IMR-90 (cell line): ENCODE measurements around the gene NLGN1. TPM values are rescaled to one million over a fixed set of nuclear protein-coding genes. Genes with fewer than 3 reads are reported as not detected.

Experiments used
- ATAC-seq: fragments of 200-7000 bp; cut with Tn5 transposase; 2 replicates; pipeline ENCODE4 v1.9.1; 2020; ENCODE audit warnings: low read depth, mild to moderate bottlenecking, moderate library complexity
- BruUV-seq: library from RNA; stranded (reverse); fragments of 400-500 nt; replicated peaks from 2 replicates; lab custom pipeline; 2021; lab: Mats Ljungman, UMichigan
- CTCF ChIA-PET: fragments of 300-600 bp; formaldehyde crosslinking; extraction: SDS; loops from one replicate; lab custom pipeline; 2021; ENCODE audit warnings: antibody characterized with exemption; lab: Yijun Ruan, JAX
- POLR2A ChIA-PET: fragments of 300-600 bp; sonication (Branson Sonifier 250); formaldehyde crosslinking; loops from one replicate; lab custom pipeline; 2022; ENCODE audit warnings: antibody characterized with exemption; ENCODE audit not compliant: unreplicated experiment; lab: Charles Lee
- DNase-seq: peaks from one replicate; pipeline ENCODE4 v3.0.0; 2013
- H2AFZ ChIP-seq: replicated peaks from 2 replicates; pipeline ENCODE3; 2013; ENCODE audit warnings: low read length, mild to moderate bottlenecking; ENCODE audit not compliant: poor library complexity
- H2AK5ac ChIP-seq: 2 replicates; pipeline ENCODE4 v1.6.1; 2013; ENCODE audit warnings: low read depth, low read length, inconsistent platforms
- H2AK9ac ChIP-seq: replicated peaks from 2 replicates; pipeline ENCODE3; 2013; ENCODE audit warnings: mild to moderate bottlenecking, low read depth, low read length, moderate library complexity; ENCODE audit not compliant: poor library complexity
- H2BK120ac ChIP-seq: 2 replicates; pipeline ENCODE4 v1.6.1; 2013; ENCODE audit warnings: low read depth, low read length, inconsistent platforms
- H2BK15ac ChIP-seq: 3 replicates; pipeline ENCODE4 v1.6.1; 2013; ENCODE audit warnings: low read depth, low read length, inconsistent platforms
- H2BK20ac ChIP-seq: 2 replicates; pipeline ENCODE4 v1.6.1; 2013; ENCODE audit warnings: low read depth, mild to moderate bottlenecking, inconsistent platforms, low read length, moderate library complexity
- H2BK5ac ChIP-seq: 2 replicates; pipeline ENCODE4 v1.6.1; 2013; ENCODE audit warnings: mild to moderate bottlenecking, low read depth, low read length, inconsistent platforms; ENCODE audit not compliant: poor library complexity, severe bottlenecking
- H3K14ac ChIP-seq: replicated peaks from 2 replicates; pipeline ENCODE4 v1.6.1; 2013; ENCODE audit warnings: low read depth, low read length, inconsistent platforms
- H3K18ac ChIP-seq: 2 replicates; pipeline ENCODE4 v1.6.1; 2013; ENCODE audit warnings: low read depth, low read length, control low read depth
- H3K23ac ChIP-seq: 2 replicates; pipeline ENCODE4 v1.6.1; 2013; ENCODE audit warnings: low read depth, low read length, inconsistent platforms
- H3K27ac ChIP-seq: 2 replicates; pipeline ENCODE4 v1.5.1; 2013; ENCODE audit warnings: mild to moderate bottlenecking, control low read depth, low read length; ENCODE audit not compliant: insufficient read depth
- H3K27me3 ChIP-seq: 2 replicates; pipeline ENCODE4 v1.6.1; 2013; ENCODE audit warnings: low read length; ENCODE audit not compliant: control insufficient read depth, insufficient read depth
- H3K36me3 ChIP-seq: 2 replicates; pipeline ENCODE4 v1.6.1; 2013; ENCODE audit warnings: low read length, mixed read lengths; ENCODE audit not compliant: control insufficient read depth, insufficient read depth
- H3K4ac ChIP-seq: 2 replicates; pipeline ENCODE4 v1.6.1; 2013; ENCODE audit warnings: low read depth, low read length, inconsistent platforms
- H3K4me1 ChIP-seq: 2 replicates; pipeline ENCODE4 v1.6.1; 2013; ENCODE audit warnings: low read length, mixed read lengths; ENCODE audit not compliant: control insufficient read depth, insufficient read depth
- H3K4me2 ChIP-seq: 2 replicates; pipeline ENCODE4 v1.6.1; 2013; ENCODE audit warnings: low read depth, mild to moderate bottlenecking, control low read depth, low read length, moderate library complexity
- H3K4me3 ChIP-seq: 2 replicates; pipeline ENCODE4 v1.5.1; 2013; ENCODE audit warnings: low read depth, mild to moderate bottlenecking, control low read depth, low read length, moderate library complexity; ENCODE audit not compliant: insufficient read depth
- H3K56ac ChIP-seq: 2 replicates; pipeline ENCODE4 v1.6.1; 2013; ENCODE audit warnings: low read length, inconsistent platforms; ENCODE audit not compliant: insufficient read depth; ENCODE audit errors: extremely low read depth
- H3K79me1 ChIP-seq, 2 experiments: 2 replicates each; pipeline ENCODE4 v1.6.1; 2013; ENCODE audit warnings: low read length in 2 of 2, inconsistent platforms in 1 of 2, low read depth in 1 of 2
- H3K9ac ChIP-seq: 2 replicates; pipeline ENCODE4 v1.6.1; 2013; ENCODE audit warnings: low read depth, low read length, control low read depth
- H3K9me1 ChIP-seq: 2 replicates; pipeline ENCODE4 v1.6.1; 2013; ENCODE audit warnings: low read length, inconsistent platforms; ENCODE audit not compliant: insufficient read depth
- H3K9me3 ChIP-seq: 2 replicates; pipeline ENCODE4 v1.6.1; 2013; ENCODE audit warnings: low read length; ENCODE audit not compliant: control insufficient read depth, insufficient read depth
- H4K20me1 ChIP-seq: 2 replicates; pipeline ENCODE4 v1.6.1; 2013; ENCODE audit warnings: low read length, inconsistent platforms; ENCODE audit not compliant: insufficient read depth
- H4K5ac ChIP-seq: 2 replicates; pipeline ENCODE4 v1.6.1; 2013; ENCODE audit warnings: mild to moderate bottlenecking, low read depth, low read length, control low read depth
- H4K8ac ChIP-seq, 2 experiments: 2 replicates each; pipeline ENCODE4 v1.6.1; 2013; ENCODE audit warnings: low read depth in 2 of 2, low read length in 2 of 2, control low read depth in 1 of 2, inconsistent platforms in 1 of 2
- H4K91ac ChIP-seq: 2 replicates; pipeline ENCODE4 v1.6.1; 2013; ENCODE audit warnings: low read depth, low read length, inconsistent platforms; ENCODE audit not compliant: insufficient read depth
- BHLHE40 ChIP-seq: fragments of 150-350 bp; IDR thresholded peaks from 2 replicates; pipeline ENCODE4 v1.6.1; 2016; ENCODE audit warnings: mild to moderate bottlenecking, low read depth, low read length
- CHD1 ChIP-seq: IDR thresholded peaks from 2 replicates; pipeline ENCODE4 v1.6.1; 2012; ENCODE audit warnings: low read depth, low read length, improper control_type of control experiment
- FOS ChIP-seq: fragments of 150-350 bp; IDR thresholded peaks from 2 replicates; pipeline ENCODE4 v1.6.1; 2016; ENCODE audit warnings: low read depth, low read length
- MAFK ChIP-seq: IDR thresholded peaks from 2 replicates; pipeline ENCODE4 v1.6.1; 2012; ENCODE audit warnings: low read depth, low read length, improper control_type of control experiment
- MAZ ChIP-seq: IDR thresholded peaks from 2 replicates; pipeline ENCODE4 v1.6.1; 2012; ENCODE audit warnings: low read depth, mild to moderate bottlenecking, low read length, improper control_type of control experiment, moderate library complexity, borderline replicate concordance
- MXI1 ChIP-seq: IDR thresholded peaks from 2 replicates; pipeline ENCODE4 v1.6.1; 2012; ENCODE audit warnings: low read depth, mild to moderate bottlenecking, low read length, moderate library complexity, borderline replicate concordance
- NFE2L2 ChIP-seq: fragments of 150-350 bp; IDR thresholded peaks from 2 replicates; pipeline ENCODE4 v1.6.1; 2016; ENCODE audit warnings: low read depth, mild to moderate bottlenecking, low read length
- POLR2A ChIP-seq: IDR thresholded peaks from 2 replicates; pipeline ENCODE4 v1.6.1; 2012; ENCODE audit warnings: mild to moderate bottlenecking, low read depth, low read length
- RCOR1 ChIP-seq: IDR thresholded peaks from 2 replicates; pipeline ENCODE4 v1.6.1; 2012; ENCODE audit warnings: mild to moderate bottlenecking, low read length, improper control_type of control experiment; ENCODE audit not compliant: insufficient replicate concordance
- RFX5 ChIP-seq: IDR thresholded peaks from 2 replicates; pipeline ENCODE4 v1.8.0; 2012; ENCODE audit warnings: low read depth, mild to moderate bottlenecking, low read length, moderate library complexity
- SMC3 ChIP-seq: fragments of 150-350 bp; IDR thresholded peaks from 2 replicates; pipeline ENCODE4 v1.6.1; 2016; ENCODE audit warnings: low read depth, mild to moderate bottlenecking, antibody characterized with exemption, low read length, moderate library complexity
- USF2 ChIP-seq: fragments of 150-350 bp; IDR thresholded peaks from 2 replicates; pipeline ENCODE4 v1.6.1; 2017; ENCODE audit warnings: mild to moderate bottlenecking, antibody characterized with exemption, low read length, low read depth
- WGBS, 2 experiments: methylation state at CpG; one replicate each; pipeline versions ENCODE4 v1.1.5 to v1.1.7; 2013; ENCODE audit warnings: missing lambda C conversion rate in 2 of 2; ENCODE audit not compliant: insufficient read length in 1 of 2; ENCODE audit errors: extremely low coverage in 2 of 2; 5-methylcytosine and 5-hydroxymethylcytosine counted together
- dilution Hi-C: fragments of 300-500 bp; cut with HindIII; formaldehyde crosslinking; loops from one replicate; pipeline ENCODE4 v1.14.3; 2018; ENCODE audit warnings: low sequenced_read_pairs; ENCODE audit not compliant: unreplicated experiment
- in situ Hi-C: fragments of 300-500 bp; cut with MboI; formaldehyde crosslinking; loops from 3 replicates; pipeline ENCODE4 v1.14.3; 2019; ENCODE audit warnings: low sequenced_read_pairs, inconsistent platforms, mixed read lengths
- intact Hi-C: fragments of 100-400 bp; cut with micrococcal nuclease; formaldehyde crosslinking; loops from 2 replicates; pipeline ENCODE4 v1.10.0; 2022
- polyA plus RNA-seq, 3 experiments: library from polyadenylated mRNA; depleted of rRNA; stranded (reverse); fragments of >200 nt; gene quantifications; 2 replicates each; pipeline ENCODE4 v1.2.3, GENCODE V29; 2012; ENCODE audit warnings: low replicate concordance in 1 of 3
- total RNA-seq: library from RNA; depleted of rRNA; stranded (reverse); fragments of >200 nt; gene quantifications from 2 replicates; pipeline ENCODE4 v1.2.3, GENCODE V29; 2012

Gene NLGN1
- total and polyA plus RNA-seq, 2 of the 4 experiments (the other 2 are of a cell fraction), result 1.8 to 12.5 TPM

- ChIA-PET CTCF (no interaction called here), POLR2A (interaction anchor here (0.6 kb wide), 1 partner anchor 15 kb away, joined by 3 read pairs; no protein-coding TSS in a partner anchor)
- Histone ChIP-seq H2AFZ (no peak overlapping the region), H4K5ac (no peak overlapping the region), H3K27me3 (no peaks in the 10 kb centered on the region), H3K4me3 (no peak overlapping the region), H3K9ac (no peak overlapping the region), H2BK5ac (no peak overlapping the region), H3K4me1 (no peaks in the 10 kb centered on the region), H3K23ac (no peak overlapping the region), H2BK120ac (no peak overlapping the region), H2BK15ac (no peak overlapping the region), H3K79me1 (no peaks in the 10 kb centered on the region), H4K8ac (no peak overlapping the region), H2AK5ac (no peak overlapping the region), H4K20me1 (no peaks in the 10 kb centered on the region), H4K91ac (no peak overlapping the region), H2AK9ac (no peak overlapping the region), H3K9me1 (no peaks in the 10 kb centered on the region), H2BK20ac (no peak overlapping the region), H3K9me3 (no peaks in the 10 kb centered on the region), H3K18ac (no peak overlapping the region), H3K4ac (no peak overlapping the region), H3K4me2 (no peak overlapping the region), H3K27ac (no peak overlapping the region), H3K36me3 (no peaks in the 10 kb centered on the region), H3K56ac (no peak overlapping the region), H3K14ac (no peak overlapping the region)
- WGBS, 2 experiments, result no CpG with 5 or more reads among the region's 3 CpGs
- TF ChIP-seq USF2 (no peak), NFE2L2 (no peak), MXI1 (no peak), SMC3 (no peak), CHD1 (no peak), FOS (no peak), RFX5 (no peak), MAFK (no peak), RCOR1 (no peak), POLR2A (no peak), BHLHE40 (no peak), MAZ (no peak)
- dilution Hi-C loops, result no loop called here
- intact Hi-C loops, result no loop called here
- DNase-seq (no peak), ATAC-seq (no peak)
- BruUV-seq, result no TSS peak
- in situ Hi-C loops, result no loop called here
Observed at GRCh38 chr3:173380681-173381080, 16.9 kb upstream of the NLGN1 start.
